ENCODE measurements around the gene TTLL6. TPM values are rescaled to one million over a fixed set of nuclear protein-coding genes. Genes with fewer than 3 reads are reported as not detected.
A peak's percentile ranks its signal among the peaks of the same experiment; 100 is the strongest.

TTLL6 gene
- total RNA-seq, 1 donor, result not detected

GRCh38 chr17:48770954-48771353, 46.1 kb downstream of the TTLL6 start:
- H3K79me2 ChIP-seq (ENCODE audit: insufficient read depth, low read length), result no peaks in the 10 kb centered on the region
- no peaks in the 10 kb centered on the region for H3K36me3 ChIP-seq (ENCODE audit: insufficient read depth, low read length)
- H4K20me1 ChIP-seq (ENCODE audit: insufficient read depth, low read length), result no peaks in the 10 kb centered on the region
- no peak overlapping the region for H2AFZ ChIP-seq (ENCODE audit: low read length)
- no peak overlapping the region for H3K4me2 ChIP-seq (ENCODE audit: insufficient read depth, low read length)
- no peak for TF ChIP-seq CTCF (IDR thresholded peaks at IDR 0.05; ENCODE audit: extremely low read depth, low read depth, low read length)
- no peak for DNase-seq (ENCODE audit: insufficient read length, low spot score, missing footprints)
- peaks cover 27% of the 10 kb centered on the region for H3K27me3 ChIP-seq (ENCODE audit: insufficient read depth, low read length)
- H3K9me3 ChIP-seq (ENCODE audit: low read depth, low read length), result no peaks in the 10 kb centered on the region
- H3K4me3 ChIP-seq (ENCODE audit: insufficient read depth, low read length), result no peak overlapping the region
- H3K4me1 ChIP-seq (ENCODE audit: insufficient read depth, low read length), result no peaks in the 10 kb centered on the region
- H3K27ac ChIP-seq (ENCODE audit: low read depth, low read length), result no peak overlapping the region

GRCh38 chr17:48769009-48769675, 47.9 kb downstream of the TTLL6 start:
- Histone ChIP-seq H3K4me2 (ENCODE audit: insufficient read depth, low read length) (no peak overlapping the region), H3K4me3 (ENCODE audit: insufficient read depth, low read length) (no peak overlapping the region), H3K27ac (ENCODE audit: low read depth, low read length) (no peak overlapping the region), H3K9me3 (ENCODE audit: low read depth, low read length) (no peaks in the 10 kb centered on the region), H3K4me1 (ENCODE audit: insufficient read depth, low read length) (no peaks in the 10 kb centered on the region), H2AFZ (ENCODE audit: low read length) (no peak overlapping the region), H3K79me2 (ENCODE audit: insufficient read depth, low read length) (no peaks in the 10 kb centered on the region), H3K36me3 (ENCODE audit: insufficient read depth, low read length) (no peaks in the 10 kb centered on the region), H4K20me1 (ENCODE audit: insufficient read depth, low read length) (no peaks in the 10 kb centered on the region), H3K27me3 (ENCODE audit: insufficient read depth, low read length) (peaks cover 32% of the 10 kb centered on the region)
- no peak for TF ChIP-seq CTCF (IDR thresholded peaks at IDR 0.05; ENCODE audit: extremely low read depth, low read depth, low read length)
- peak; percentile 37 for DNase-seq (ENCODE audit: insufficient read length, low spot score, missing footprints)

- no peaks in the 10 kb centered on the region for H3K9me3 ChIP-seq (ENCODE audit: low read depth, low read length)
- DNase-seq (ENCODE audit: insufficient read length, low spot score, missing footprints), result peak; percentile 30
- no peak overlapping the region for H3K4me2 ChIP-seq (ENCODE audit: insufficient read depth, low read length)
- no peak overlapping the region for H3K4me3 ChIP-seq (ENCODE audit: insufficient read depth, low read length)
- TF ChIP-seq CTCF (IDR thresholded peaks at IDR 0.05; ENCODE audit: extremely low read depth, low read depth, low read length), result peak; percentile 13
- H3K27ac ChIP-seq (ENCODE audit: low read depth, low read length), result no peak overlapping the region
- no peaks in the 10 kb centered on the region for H3K4me1 ChIP-seq (ENCODE audit: insufficient read depth, low read length)
- H3K27me3 ChIP-seq (ENCODE audit: insufficient read depth, low read length), result peaks cover 45% of the 10 kb centered on the region
- no peaks in the 10 kb centered on the region for H3K79me2 ChIP-seq (ENCODE audit: insufficient read depth, low read length)
- no peaks in the 10 kb centered on the region for H4K20me1 ChIP-seq (ENCODE audit: insufficient read depth, low read length)
- H3K36me3 ChIP-seq (ENCODE audit: insufficient read depth, low read length), result no peaks in the 10 kb centered on the region
- no peak overlapping the region for H2AFZ ChIP-seq (ENCODE audit: low read length)
Observed at GRCh38 chr17:48767263-48767774, 49.7 kb downstream of the TTLL6 start.

DNA sequence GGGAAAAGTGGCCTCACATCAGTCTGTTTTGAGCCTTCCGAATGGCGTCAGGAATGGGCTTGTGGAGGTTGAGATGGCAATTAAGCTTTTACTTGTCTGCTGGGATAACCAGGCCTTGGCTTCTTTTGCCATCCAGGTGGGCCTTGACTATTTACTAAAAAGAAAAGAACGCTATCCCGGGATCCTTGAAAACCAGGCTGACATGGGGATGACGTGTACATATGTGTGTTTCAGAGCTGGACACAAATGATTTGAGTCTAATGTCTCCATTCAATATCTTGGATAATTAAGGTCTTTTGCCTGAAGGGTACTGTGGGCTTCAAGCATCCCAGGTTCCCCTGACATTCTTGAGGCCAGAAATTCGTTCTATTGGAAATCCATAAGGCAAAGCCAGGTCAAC, 55.9 kb downstream of the TTLL6 start:
- peak; percentile 71 for DNase-seq (ENCODE audit: insufficient read length, low spot score, missing footprints)
- no peaks in the 10 kb centered on the region for H3K36me3 ChIP-seq (ENCODE audit: insufficient read depth, low read length)
- H3K9me3 ChIP-seq (ENCODE audit: low read depth, low read length), result no peaks in the 10 kb centered on the region
- no peaks in the 10 kb centered on the region for H3K79me2 ChIP-seq (ENCODE audit: insufficient read depth, low read length)
- no peaks in the 10 kb centered on the region for H4K20me1 ChIP-seq (ENCODE audit: insufficient read depth, low read length)
- no peak for TF ChIP-seq CTCF (IDR thresholded peaks at IDR 0.05; ENCODE audit: extremely low read depth, low read depth, low read length)
- H3K4me1 ChIP-seq (ENCODE audit: insufficient read depth, low read length), result no peaks in the 10 kb centered on the region
- H3K27me3 ChIP-seq (ENCODE audit: insufficient read depth, low read length), result peaks cover 75% of the 10 kb centered on the region
- no peak overlapping the region for H3K27ac ChIP-seq (ENCODE audit: low read depth, low read length)
- H3K4me3 ChIP-seq (ENCODE audit: insufficient read depth, low read length), result no peak overlapping the region
- H2AFZ ChIP-seq (ENCODE audit: low read length), result no peak overlapping the region
- H3K4me2 ChIP-seq (ENCODE audit: insufficient read depth, low read length), result no peak overlapping the region

Measured in osteoblast (primary cell).